Activated B cell treated with CpG ODN at 0.5 μM for 24 hours (primary cell): ENCODE results near the gene EVI5. TPM values are rescaled to one million over a fixed set of nuclear protein-coding genes. Genes with fewer than 3 reads are reported as not detected.
"Not testable (repeated sequence)": the region's sequence is repeated elsewhere in the genome, so short reads cannot be mapped to it uniquely, and the experiment has no call there.

Experiments
- ATAC-seq: fragments of 200-7000 bp; cut with Tn5 transposase; one replicate; pipeline ENCODE4 v1.10.0; 2021; ENCODE audit warnings: low read depth, mild to moderate bottlenecking, moderate library complexity
- CTCF ChIA-PET: fragments of 350-600 bp; sonication (Branson Sonifier 250); formaldehyde crosslinking; loops from one replicate; lab custom pipeline; 2021; ENCODE audit warnings: antibody characterized with exemption; lab: Charles Lee
- POLR2A ChIA-PET: fragments of 350-600 bp; sonication (Branson Sonifier 250); formaldehyde crosslinking; loops from one replicate; lab custom pipeline; 2021; ENCODE audit warnings: antibody characterized with exemption; lab: Charles Lee
- DNase-seq: peaks from one replicate; pipeline ENCODE4 v3.0.0; 2022
- H3K27ac Mint-ChIP-seq: one replicate; pipeline ENCODE4 v1.8.0; 2020; ENCODE audit warnings: mixed read lengths
- H3K27me3 Mint-ChIP-seq: one replicate; pipeline ENCODE4 v1.8.0; 2021; ENCODE audit warnings: mixed read lengths
- H3K36me3 Mint-ChIP-seq: one replicate; pipeline ENCODE4 v1.8.0; 2021; ENCODE audit warnings: low read depth, mixed read lengths
- H3K4me1 Mint-ChIP-seq: one replicate; pipeline ENCODE4 v1.8.0; 2021; ENCODE audit warnings: mixed read lengths
- H3K4me3 Mint-ChIP-seq: one replicate; pipeline ENCODE4 v1.8.0; 2020; ENCODE audit warnings: mild to moderate bottlenecking, mixed read lengths
- H3K9me3 Mint-ChIP-seq: one replicate; pipeline ENCODE4 v1.8.0; 2020; ENCODE audit warnings: mixed read lengths
- intact Hi-C: fragments of 100-400 bp; cut with micrococcal nuclease; formaldehyde crosslinking; loops from one replicate; pipeline ENCODE4 v1.15.1; 2024
- total RNA-seq: library from RNA; stranded (reverse); gene quantifications from 2 replicates; pipeline ENCODE4 v1.2.3, GENCODE V29; 2022
- TF ChIP-seq, protein P1 (sequence below): fragments of 200-600 bp; IDR thresholded peaks from one replicate; pipeline ENCODE4 v1.8.0; 2022; ENCODE audit warnings: antibody characterized with exemption, mild to moderate bottlenecking

EVI5 gene
- total RNA-seq, 1 donor from 2014 or later: 27.4 TPM

DNA sequence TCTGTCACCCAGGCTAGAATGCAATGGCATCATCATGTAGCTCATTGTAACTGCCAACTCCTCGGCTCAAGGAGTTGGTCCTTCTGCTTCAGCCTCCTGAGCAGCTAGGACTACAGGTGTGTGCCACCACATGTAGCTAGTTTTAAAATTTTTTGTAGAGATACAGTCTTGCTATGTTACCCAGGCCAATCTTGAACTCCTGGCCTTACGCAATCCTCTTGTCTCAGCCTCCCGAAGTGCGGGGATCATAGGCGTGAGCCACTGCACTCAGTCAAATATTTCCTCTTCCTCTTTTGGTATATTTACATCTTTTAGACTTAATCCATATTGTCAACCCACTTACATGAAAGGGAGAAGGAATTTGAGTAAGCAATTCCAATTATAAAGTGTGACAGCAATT is 121.1 kb downstream of the EVI5 start:
- Mint-ChIP-seq H3K27me3 (no peaks in the 10 kb centered on the region), H3K27ac (no peak overlapping the region), H3K4me3 (no peak overlapping the region), H3K9me3 (peaks cover 6% of the 10 kb centered on the region), H3K4me1 (no peaks in the 10 kb centered on the region), H3K36me3 (peaks cover 37% of the 10 kb centered on the region)
- ChIA-PET CTCF (interaction anchor here (0.7 kb wide), 1 partner anchor 559 kb away, joined by 3 read pairs; no protein-coding TSS in a partner anchor), POLR2A (no interaction called here)
- no peak for ATAC-seq
- DNase-seq: no peak
- intact Hi-C loops: no loop called here
- TF ChIP-seq, protein P1, sequence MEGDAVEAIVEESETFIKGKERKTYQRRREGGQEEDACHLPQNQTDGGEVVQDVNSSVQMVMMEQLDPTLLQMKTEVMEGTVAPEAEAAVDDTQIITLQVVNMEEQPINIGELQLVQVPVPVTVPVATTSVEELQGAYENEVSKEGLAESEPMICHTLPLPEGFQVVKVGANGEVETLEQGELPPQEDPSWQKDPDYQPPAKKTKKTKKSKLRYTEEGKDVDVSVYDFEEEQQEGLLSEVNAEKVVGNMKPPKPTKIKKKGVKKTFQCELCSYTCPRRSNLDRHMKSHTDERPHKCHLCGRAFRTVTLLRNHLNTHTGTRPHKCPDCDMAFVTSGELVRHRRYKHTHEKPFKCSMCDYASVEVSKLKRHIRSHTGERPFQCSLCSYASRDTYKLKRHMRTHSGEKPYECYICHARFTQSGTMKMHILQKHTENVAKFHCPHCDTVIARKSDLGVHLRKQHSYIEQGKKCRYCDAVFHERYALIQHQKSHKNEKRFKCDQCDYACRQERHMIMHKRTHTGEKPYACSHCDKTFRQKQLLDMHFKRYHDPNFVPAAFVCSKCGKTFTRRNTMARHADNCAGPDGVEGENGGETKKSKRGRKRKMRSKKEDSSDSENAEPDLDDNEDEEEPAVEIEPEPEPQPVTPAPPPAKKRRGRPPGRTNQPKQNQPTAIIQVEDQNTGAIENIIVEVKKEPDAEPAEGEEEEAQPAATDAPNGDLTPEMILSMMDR: no peak

DNA sequence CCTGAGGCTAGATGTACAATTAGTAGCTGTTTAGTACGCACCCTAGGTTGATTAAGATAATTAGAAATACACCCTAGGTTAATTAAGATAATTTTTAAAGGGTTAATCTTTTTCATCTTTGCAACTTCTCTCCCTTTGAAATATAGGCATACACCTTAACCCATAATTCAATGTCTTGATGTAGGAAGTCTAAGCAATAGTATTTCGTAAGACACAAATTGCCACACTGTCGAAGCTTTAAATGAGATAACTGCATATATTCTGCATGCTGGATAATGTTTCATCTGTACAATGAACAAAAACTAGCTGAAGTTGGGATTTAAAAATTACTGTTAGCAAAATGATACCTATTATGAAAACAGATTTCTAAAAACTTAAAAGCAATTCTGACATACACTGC is 122.9 kb downstream of the EVI5 start:
- ChIA-PET POLR2A (no interaction called here), CTCF (no interaction called here)
- Mint-ChIP-seq H3K4me1 (no peaks in the 10 kb centered on the region), H3K27me3 (no peaks in the 10 kb centered on the region), H3K36me3 (peaks cover 54% of the 10 kb centered on the region), H3K9me3 (peaks cover 16% of the 10 kb centered on the region), H3K4me3 (no peak overlapping the region), H3K27ac (no peak overlapping the region)
- DNase-seq (no peak), ATAC-seq (no peak)
- TF ChIP-seq, protein P1: no peak
- intact Hi-C loops: no loop called here

DNA sequence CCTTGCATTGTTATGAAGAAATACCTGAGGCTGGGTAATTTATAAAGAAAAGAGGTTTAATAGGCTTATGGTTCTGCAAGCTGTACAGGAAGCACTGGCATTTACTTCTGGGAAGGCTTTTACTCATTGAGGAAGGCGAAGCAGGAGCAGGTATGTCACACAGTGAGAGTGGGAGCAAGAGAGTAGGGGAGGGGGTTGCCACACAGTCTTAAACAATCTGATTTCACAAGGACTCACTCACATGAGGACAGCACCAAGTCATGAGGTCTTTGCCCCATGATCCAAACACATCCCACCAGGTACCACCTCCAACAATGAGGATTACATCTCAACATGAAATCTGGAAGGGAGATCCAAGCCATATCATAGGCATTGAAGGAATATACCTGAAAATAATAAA is 127.2 kb downstream of the EVI5 start:
- Mint-ChIP-seq H3K27ac (no peak overlapping the region), H3K9me3 (peaks cover 37% of the 10 kb centered on the region), H3K27me3 (no peaks in the 10 kb centered on the region), H3K4me1 (no peaks in the 10 kb centered on the region), H3K4me3 (no peak overlapping the region), H3K36me3 (peaks cover 80% of the 10 kb centered on the region)
- no peak for ATAC-seq
- DNase-seq: no peak
- TF ChIP-seq, protein P1: no peak
- CTCF ChIA-PET: no interaction called here
- intact Hi-C loops: no loop called here
- POLR2A ChIA-PET: no interaction called here

DNA sequence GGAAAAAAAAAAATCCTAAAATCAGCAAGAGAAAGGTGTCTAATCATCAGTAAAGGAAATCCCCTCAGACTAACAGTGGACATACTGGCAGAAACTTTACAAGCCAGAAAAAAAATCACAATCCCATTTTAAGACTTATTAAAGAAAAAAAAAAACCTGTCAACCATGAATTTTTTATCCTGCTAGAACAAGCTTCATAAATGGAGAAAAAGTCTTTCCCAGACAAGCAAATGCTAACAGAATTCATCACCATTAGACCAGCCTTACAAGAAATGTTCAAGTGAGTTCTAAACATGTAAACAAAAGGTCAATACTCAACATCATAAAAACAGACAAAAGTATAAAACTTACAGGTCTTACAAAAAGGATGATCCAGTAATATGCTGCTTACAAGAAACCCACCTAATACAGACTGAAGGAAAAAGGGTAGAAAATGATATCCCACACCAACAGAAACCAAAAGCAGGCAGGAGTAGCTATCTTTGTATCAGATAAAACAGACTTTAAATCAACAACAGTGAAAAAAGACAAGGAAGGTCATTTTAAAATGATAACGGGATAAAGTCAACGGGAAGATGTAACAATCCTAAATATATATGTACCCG is 129.6 kb downstream of the EVI5 start:
- TF ChIP-seq, protein P1: no peak
- Mint-ChIP-seq H3K36me3 (peaks cover 78% of the 10 kb centered on the region), H3K27me3 (no peaks in the 10 kb centered on the region), H3K27ac (no peak overlapping the region), H3K9me3 (peaks cover 40% of the 10 kb centered on the region), H3K4me3 (no peak overlapping the region), H3K4me1 (no peaks in the 10 kb centered on the region)
- ChIA-PET CTCF (no interaction called here), POLR2A (no interaction called here)
- DNase-seq (no peak), ATAC-seq (no peak)
- intact Hi-C loops: no loop called here

DNA sequence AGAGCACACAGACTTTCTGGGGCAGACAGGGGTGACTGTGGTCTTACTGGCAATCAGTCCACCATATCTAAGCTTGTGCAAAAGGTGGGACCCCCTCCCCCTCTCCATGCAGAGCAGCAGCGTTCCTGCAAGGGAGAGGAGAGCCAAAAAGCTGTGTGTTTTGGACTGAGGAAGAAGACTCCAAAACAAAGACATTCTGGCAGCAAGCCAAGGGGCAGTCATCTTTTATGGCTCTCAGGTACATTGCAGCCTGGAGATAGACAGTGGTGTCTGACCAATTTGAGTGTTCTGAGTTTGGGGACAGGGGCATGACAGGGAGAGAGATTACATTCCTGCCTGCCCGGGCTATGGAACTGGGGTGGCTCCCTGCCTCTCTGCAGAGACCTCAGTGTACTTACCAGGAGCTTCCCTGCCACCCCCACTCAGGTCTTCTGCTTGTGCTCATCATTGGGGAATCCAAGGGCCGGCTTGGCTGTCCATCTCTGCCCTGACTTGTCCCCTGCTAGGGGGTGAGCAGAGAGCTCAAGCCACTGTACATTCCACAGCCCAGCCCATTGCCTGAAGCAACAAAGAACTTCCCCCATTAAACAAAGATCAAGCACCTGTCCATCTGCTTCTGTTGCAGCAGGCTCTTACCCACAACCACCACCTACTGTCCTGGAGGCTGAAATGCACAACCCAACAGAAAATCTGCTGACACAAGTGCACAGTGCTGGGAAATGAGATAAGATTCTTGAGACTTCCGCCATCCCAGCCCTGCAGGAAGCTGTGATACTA is 131.1 kb downstream of the EVI5 start:
- H3K9me3 Mint-ChIP-seq: peaks cover 34% of the 10 kb centered on the region
- ATAC-seq (no peak), DNase-seq (no peak)
- TF ChIP-seq, protein P1: no peak
- H3K27me3 Mint-ChIP-seq: no peaks in the 10 kb centered on the region
- CTCF ChIA-PET: no interaction called here
- intact Hi-C loops: no loop called here
- no peak overlapping the region for H3K4me3 Mint-ChIP-seq
- POLR2A ChIA-PET: no interaction called here
- H3K4me1 Mint-ChIP-seq: no peaks in the 10 kb centered on the region
- no peak overlapping the region for H3K27ac Mint-ChIP-seq
- H3K36me3 Mint-ChIP-seq: peaks cover 71% of the 10 kb centered on the region

DNA sequence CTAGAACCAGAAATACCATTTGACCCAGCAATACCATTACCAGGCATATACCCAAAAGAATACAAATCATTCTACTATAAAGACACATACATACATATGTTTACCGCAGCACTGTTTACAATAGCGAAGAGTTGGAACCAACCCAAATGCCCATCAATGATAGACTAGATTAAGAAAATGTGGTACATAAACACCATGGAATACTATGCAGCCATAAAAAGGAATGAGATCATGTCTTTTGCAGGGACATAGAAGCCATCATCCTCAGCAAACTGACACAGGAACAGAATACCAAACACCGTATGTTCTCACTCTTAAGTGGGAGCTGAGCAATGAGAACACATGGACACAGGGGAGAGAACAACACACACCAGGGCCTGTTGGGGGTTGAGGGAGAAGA is 144.2 kb downstream of the EVI5 start:
- H3K27ac Mint-ChIP-seq, DNase-seq, POLR2A ChIA-PET, ATAC-seq, H3K27me3 Mint-ChIP-seq, H3K4me3 Mint-ChIP-seq, H3K9me3 Mint-ChIP-seq, H3K4me1 Mint-ChIP-seq, intact Hi-C loops, CTCF ChIA-PET: not testable (repeated sequence)
- peaks cover 18% of the 10 kb centered on the region for H3K36me3 Mint-ChIP-seq
